SK-N-SH (cell line): Measurements from ENCODE around the gene SLCO2B1.

Experiments
- CTCF ChIP-seq: fragments of 200-600 bp; sonication (generic); IDR thresholded peaks from 2 replicates; pipeline ENCODE4 v1.6.1; 2017; ENCODE audit warnings: antibody characterized with exemption, mild to moderate bottlenecking, moderate library complexity
- ELF1 ChIP-seq: IDR thresholded peaks from 2 replicates; pipeline ENCODE4 v1.4.0; 2012
- FOXJ3 ChIP-seq: sonication (generic); formaldehyde crosslinking; IDR thresholded peaks from 2 replicates; pipeline ENCODE4 v1.5.1; 2020; ENCODE audit warnings: mild to moderate bottlenecking, missing genetic modification reagents
- MAX ChIP-seq: IDR thresholded peaks from 2 replicates; pipeline ENCODE4 v1.4.0; 2012; ENCODE audit warnings: low read depth
- NRF1 ChIP-seq: IDR thresholded peaks from 2 replicates; pipeline ENCODE4 v1.6.1; 2012; ENCODE audit warnings: low read depth, mild to moderate bottlenecking, low read length
- POLR2AphosphoS5 ChIP-seq: IDR thresholded peaks from 2 replicates; pipeline ENCODE4 v1.6.1; 2012; ENCODE audit warnings: low read depth, low read length
- RCOR1 ChIP-seq: fragments of 150-350 bp; IDR thresholded peaks from 2 replicates; pipeline ENCODE4 v1.6.1; 2017; ENCODE audit warnings: antibody characterized with exemption, low read length
- REST ChIP-seq: IDR thresholded peaks from 2 replicates; pipeline ENCODE4 v1.6.1; 2012; ENCODE audit warnings: mild to moderate bottlenecking, low read depth, low read length, moderate library complexity
- SIN3A ChIP-seq: IDR thresholded peaks from 2 replicates; pipeline ENCODE4 v1.6.1; 2012; ENCODE audit warnings: low read depth, mild to moderate bottlenecking, low read length, moderate library complexity, borderline replicate concordance
- USF2 ChIP-seq: fragments of 150-350 bp; IDR thresholded peaks from 2 replicates; pipeline ENCODE4 v1.6.1; 2017; ENCODE audit warnings: antibody characterized with exemption, low read length, low read depth, borderline replicate concordance
- YY1 ChIP-seq: IDR thresholded peaks from 2 replicates; pipeline ENCODE4 v1.4.0; 2012; ENCODE audit warnings: low read depth, mild to moderate bottlenecking
- ZBTB33 ChIP-seq: IDR thresholded peaks from 2 replicates; pipeline ENCODE4 v1.4.0; 2012; ENCODE audit warnings: low read depth, borderline replicate concordance

- TF ChIP-seq CTCF (no peak), NRF1 (no peak), YY1 (no peak), ZBTB33 (no peak), RCOR1 (no peak), MAX (no peak), POLR2AphosphoS5 (no peak), REST (no peak), FOXJ3 (no peak), ELF1 (no peak), SIN3A (no peak), USF2 (no peak)
Observed at GRCh38 chr11:75204012-75204674, 53.2 kb downstream of the SLCO2B1 start.
